Right renal pelvis (tissue), 4 donors: Measurements from ENCODE around the gene CYP4F12. TPM values are rescaled to one million over a fixed set of nuclear protein-coding genes. Genes with fewer than 3 reads are reported as not detected.

Experiments
- DNase-seq, 4 donors: peaks; one replicate each; pipeline ENCODE4 v3.0.0-alpha.2; 2013; ENCODE audit warnings: low read depth in 4 of 4, low spot score in 3 of 4, missing footprints in 1 of 4
- polyA plus RNA-seq, 4 donors: library from polyadenylated mRNA; unstranded; fragments of 120-200 nt; gene quantifications; one replicate each; pipeline ENCODE4 v1.2.1, GENCODE V29; 2013; ENCODE audit not compliant: insufficient read length in 4 of 4

Gene CYP4F12
- polyA plus RNA-seq, 4 donors: 0.15 to 2.3 (median 0.94) TPM

DNA sequence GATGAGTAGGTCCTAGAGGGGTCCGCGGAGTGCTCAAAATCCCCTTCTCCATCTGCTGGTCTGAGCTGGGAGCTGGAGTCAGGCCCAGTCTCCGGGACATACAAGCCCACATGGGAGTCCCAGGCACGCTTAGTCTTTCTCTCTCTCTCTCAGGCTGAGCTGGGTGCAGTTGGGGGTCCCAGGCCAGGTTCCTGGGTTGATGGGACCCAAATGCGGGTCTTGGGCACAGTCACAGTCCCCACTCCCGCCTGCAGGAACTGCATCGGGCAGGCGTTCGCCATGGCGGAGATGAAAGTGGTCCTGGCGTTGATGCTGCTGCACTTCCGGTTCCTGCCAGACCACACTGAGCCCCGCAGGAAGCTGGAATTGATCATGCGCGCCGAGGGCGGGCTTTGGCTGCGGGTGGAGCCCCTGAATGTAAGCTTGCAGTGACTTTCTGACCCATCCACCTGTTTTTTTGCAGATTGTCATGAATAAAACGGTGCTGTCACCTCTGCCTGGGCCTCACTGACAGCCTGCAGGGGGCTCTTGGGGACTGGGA, 23.8 kb downstream of the CYP4F12 start:
- DNase-seq: no peak

DNA sequence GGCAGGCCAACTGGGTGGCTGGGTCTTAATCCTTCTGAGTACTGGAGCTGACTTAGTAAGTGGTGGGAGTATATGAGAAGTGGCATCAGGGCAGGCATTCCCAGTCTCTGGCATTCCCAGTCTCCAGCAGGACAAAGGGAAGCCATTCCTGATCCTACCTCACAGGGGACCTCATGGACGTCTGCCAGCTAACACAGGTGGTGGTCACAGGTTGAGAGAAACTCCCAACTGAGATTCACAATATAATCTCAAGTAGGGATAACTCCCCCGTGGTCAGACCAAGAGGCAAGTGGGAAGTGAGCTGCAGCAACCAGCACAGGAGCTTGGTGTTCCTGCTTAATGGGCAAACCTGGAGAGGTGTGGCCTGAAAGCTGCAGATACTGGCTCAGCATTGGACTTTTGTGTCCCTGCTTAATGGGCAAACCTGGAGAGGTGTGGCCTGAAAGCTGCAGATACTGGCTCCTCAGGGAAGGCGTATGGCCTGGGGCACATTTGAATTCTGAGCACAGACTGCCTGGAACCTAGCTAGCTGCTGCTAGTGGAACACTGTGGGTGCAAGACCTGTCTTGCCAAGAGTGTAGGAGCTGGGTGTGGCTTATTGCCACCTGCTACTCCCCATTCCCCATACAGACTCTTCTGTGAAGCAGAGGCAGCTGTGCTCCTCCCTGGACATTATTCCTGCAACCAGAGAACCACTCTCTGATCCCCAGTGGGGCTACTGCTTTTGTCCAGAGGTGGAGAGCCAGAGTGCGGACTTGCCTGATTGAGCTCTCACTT, 29.1 kb downstream of the CYP4F12 start:
- no peak for DNase-seq

DNA sequence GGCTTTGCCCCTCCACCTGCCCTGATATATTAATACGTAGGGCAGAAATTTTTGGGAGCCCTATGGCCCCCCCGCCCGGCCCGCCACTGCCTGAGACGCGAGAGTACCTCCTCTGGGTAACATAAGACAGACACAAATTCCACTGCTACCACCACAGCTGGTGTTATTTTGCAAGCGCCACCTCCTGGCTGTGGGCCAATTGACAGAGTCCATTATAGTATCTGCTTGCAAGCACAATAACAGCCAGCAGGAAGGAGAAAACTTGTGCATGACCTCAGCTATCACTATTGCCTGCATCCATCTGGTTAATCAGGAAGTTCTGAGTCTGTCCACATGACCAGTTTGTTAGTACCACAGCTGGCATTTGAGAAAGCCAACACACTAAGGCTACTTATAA, 29.6 kb downstream of the CYP4F12 start:
- DNase-seq: peak; percentile 3 to 8 (median 6)

- no peak for DNase-seq
Observed at GRCh38 chr19:15714638-15715037, 41.8 kb downstream of the CYP4F12 start.

- DNase-seq: no peak
Observed at GRCh38 chr19:15715642-15716041, 42.8 kb downstream of the CYP4F12 start.

- DNase-seq: no peak
Observed at GRCh38 chr19:15717809-15718208, 44.9 kb downstream of the CYP4F12 start.

DNA sequence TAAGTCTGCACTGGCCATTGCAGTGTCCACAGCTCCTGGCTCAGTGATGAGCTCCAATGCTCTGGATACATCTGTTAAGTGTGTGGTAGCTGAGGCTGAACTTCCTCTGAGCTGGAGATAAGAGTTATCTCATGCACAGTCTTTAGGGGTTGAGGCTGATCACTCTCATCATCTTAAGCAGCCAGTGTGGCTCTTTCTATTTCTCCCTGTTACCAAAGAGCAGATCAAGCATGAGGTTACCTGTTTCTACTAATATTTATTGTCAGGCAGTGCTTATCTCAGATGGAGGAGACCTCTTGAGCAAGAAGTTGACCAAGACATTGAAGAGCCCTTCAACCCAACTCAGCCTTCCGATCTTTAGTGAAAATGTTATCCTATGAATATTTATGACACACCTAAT, 48.4 kb downstream of the CYP4F12 start:
- DNase-seq: no peak

- no peak for DNase-seq
Observed at GRCh38 chr19:15722956-15723355, 50.1 kb downstream of the CYP4F12 start.

DNA sequence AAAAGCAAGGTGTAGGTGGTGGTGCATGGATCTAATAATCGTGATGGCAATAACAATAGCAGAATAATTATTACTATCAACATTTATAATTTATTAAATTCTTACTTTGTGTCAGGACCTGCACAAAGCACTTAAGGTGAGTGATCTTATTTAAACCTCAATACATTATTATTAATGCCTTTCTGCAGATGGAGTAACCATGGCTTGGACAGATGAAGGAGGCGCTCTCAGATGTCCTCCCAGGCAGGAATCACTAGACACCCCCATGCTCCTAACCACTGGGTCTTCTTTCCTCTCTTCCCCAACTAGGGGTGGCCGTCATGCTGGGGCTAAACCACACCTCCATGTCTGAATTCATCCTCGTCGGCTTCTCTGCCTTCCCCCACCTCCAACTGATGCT, 54.8 kb downstream of the CYP4F12 start, which contains the start of gene OR10H2:
Gene OR10H2, plus strand, starts transcription at position 301 of the 400 bp plus-strand sequence. Its CDS starts 20 bp downstream, at position 321.
- no peak for DNase-seq

- no peak for DNase-seq
Observed at GRCh38 chr19:15730538-15730937, 57.7 kb downstream of the CYP4F12 start.

DNA sequence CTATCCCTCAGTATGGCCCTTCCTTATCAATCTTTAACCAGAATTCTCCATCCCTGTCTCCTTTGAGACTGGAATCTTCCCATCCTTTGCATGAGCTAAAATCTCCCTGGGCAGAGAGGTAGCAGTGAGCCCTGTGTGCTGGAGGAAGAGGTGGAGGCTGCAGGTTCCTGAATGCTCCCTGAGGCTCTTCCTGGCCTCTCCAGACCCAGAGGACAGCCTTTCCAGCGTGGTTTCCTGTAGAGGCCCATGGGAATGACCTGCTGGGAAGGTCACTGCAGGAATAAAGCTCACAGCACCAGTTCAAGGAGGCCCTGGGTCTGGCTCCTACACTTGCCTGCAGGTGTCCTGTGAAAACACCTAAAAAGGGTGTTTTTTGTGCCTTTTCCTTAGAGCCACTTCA, 59.5 kb downstream of the CYP4F12 start:
- no peak for DNase-seq

DNA sequence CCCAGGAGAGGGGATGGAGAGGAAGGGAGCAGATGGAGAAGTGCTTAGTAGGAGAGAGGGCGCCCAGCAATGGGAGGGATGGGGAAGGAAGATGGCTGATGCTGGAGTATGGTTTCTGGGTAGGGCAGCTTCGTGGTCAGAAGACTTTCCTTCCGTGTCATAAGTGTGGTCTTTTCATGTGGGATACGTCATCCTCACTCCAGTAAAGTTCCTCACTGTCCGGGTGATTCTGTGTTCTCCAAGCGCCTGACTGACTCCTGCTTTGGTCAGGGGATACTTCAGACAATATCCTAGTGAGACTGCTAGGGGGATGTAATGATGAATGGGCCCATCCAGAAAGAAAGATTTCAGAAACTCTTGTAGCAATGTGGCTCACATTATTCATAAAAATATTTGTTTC, 61.0 kb downstream of the CYP4F12 start:
- no peak for DNase-seq

DNA sequence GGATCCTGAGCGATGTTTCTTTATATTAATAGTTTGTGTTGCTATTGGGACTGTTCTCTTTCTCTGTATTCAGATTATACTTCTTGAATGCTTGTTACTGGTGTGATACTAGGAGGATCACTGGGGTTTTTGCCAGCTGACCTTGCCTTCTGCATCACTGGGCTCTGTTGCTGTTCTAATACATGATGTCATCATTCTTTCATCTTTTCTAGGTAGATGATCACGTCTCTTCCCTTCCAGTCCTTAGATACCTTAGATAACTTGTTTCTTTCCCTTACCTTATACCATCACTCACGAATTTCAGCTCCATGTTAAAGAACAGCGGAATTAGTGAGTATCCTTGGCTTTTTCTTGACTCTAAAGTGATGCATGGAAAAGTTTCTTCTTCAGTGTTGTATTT, 64.8 kb downstream of the CYP4F12 start, which contains the start of gene OR10H3:
Gene OR10H3, plus strand, starts transcription at position 264 of the 400 bp plus-strand sequence. CDS start 3,408 bp downstream, outside the sequence.
- DNase-seq: no peak

DNA sequence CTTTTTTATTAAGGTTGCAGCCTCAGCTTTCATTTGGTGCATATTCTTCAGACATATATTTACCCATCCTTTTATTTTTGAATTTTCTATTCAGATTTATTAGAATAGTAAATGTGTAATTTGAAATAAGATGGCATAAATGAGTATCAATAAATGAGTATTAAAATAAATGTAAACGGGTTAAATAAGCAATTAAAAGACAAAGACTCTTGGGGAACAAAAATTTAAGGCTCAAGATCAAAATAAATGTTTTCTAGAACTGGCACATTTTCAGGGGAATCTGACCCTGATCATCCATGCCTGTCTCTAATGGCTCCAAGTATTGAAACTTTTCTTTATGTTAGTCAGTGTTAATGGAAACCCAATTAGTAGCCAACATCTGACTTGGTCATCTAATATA, 67.9 kb downstream of the CYP4F12 start:
- DNase-seq: no peak

Other genes starting within 250 kb of the CYP4F12 start
- 10 to 100 TPM; 31.2 to 43.2 (median 31.8) TPM for gene WIZ, start 223.1 kb upstream of the CYP4F12 start, polyA plus RNA-seq
- 1 to 10 TPM in 1 of 4 donors, under 1 TPM in 3; 0.50 to 1.4 (median 0.86) TPM for gene RASAL3, start 208.5 kb upstream of the CYP4F12 start, polyA plus RNA-seq
- gene PGLYRP2, start 193.6 kb upstream of the CYP4F12 start, polyA plus RNA-seq: under 1 TPM in 1 of 4 donors, not detected in 3; 0.10 TPM
- 1 to 10 TPM in 1 of 4 donors, under 1 TPM in 2, not detected in 1; 0.19 to 1.1 (median 0.66) TPM for gene CYP4F22, start 164.6 kb upstream of the CYP4F12 start, polyA plus RNA-seq
- under 1 TPM in 1 of 4 donors, not detected in 3; 0.01 TPM for gene CYP4F8, start 57.9 kb upstream of the CYP4F12 start, polyA plus RNA-seq
- under 1 TPM; 0.19 to 0.81 (median 0.33) TPM for gene CYP4F3, start 32.2 kb upstream of the CYP4F12 start, polyA plus RNA-seq
- not detected for gene OR10H2, start 54.9 kb downstream of the CYP4F12 start, polyA plus RNA-seq
- gene OR10H3, start 64.9 kb downstream of the CYP4F12 start, polyA plus RNA-seq: not detected
- under 1 TPM in 3 of 4 donors, not detected in 1; 0.04 to 0.06 (median 0.05) TPM for gene OR10H5, start 114.6 kb downstream of the CYP4F12 start, polyA plus RNA-seq
- gene OR10H1, start 142.6 kb downstream of the CYP4F12 start, polyA plus RNA-seq: under 1 TPM in 3 of 4 donors, not detected in 1; 0.04 to 0.06 (median 0.06) TPM
- gene CYP4F2, start 225.0 kb downstream of the CYP4F12 start, polyA plus RNA-seq: under 1 TPM in 2 of 4 donors, not detected in 2; 0.19 to 0.30 TPM